Osteoblast (primary cell): ENCODE data around the gene NCOA1. TPM values are rescaled to one million over a fixed set of nuclear protein-coding genes. Genes with fewer than 3 reads are reported as not detected.

Source experiments
- DNase-seq: peaks from one replicate; pipeline ENCODE4 v3.0.0; 2011; ENCODE audit warnings: low spot score, mixed read lengths; ENCODE audit not compliant: insufficient read length; ENCODE audit errors: missing footprints
- H2AFZ ChIP-seq: 2 replicates; pipeline ENCODE4 v1.6.0; 2011; ENCODE audit warnings: mild to moderate bottlenecking, low read length
- H3K27ac ChIP-seq: 2 replicates; pipeline ENCODE4 v1.5.1; 2011; ENCODE audit warnings: mild to moderate bottlenecking, low read depth, low read length, moderate library complexity
- H3K27me3 ChIP-seq: 2 replicates; pipeline ENCODE4 v1.6.0; 2012; ENCODE audit warnings: mild to moderate bottlenecking, control low read depth, inconsistent platforms, low read length, moderate library complexity; ENCODE audit not compliant: insufficient read depth
- H3K36me3 ChIP-seq: 2 replicates; pipeline ENCODE4 v1.5.1; 2011; ENCODE audit warnings: mild to moderate bottlenecking, low read length, control low read depth, moderate library complexity; ENCODE audit not compliant: insufficient read depth
- H3K4me1 ChIP-seq: 2 replicates; pipeline ENCODE4 v1.5.1; 2011; ENCODE audit warnings: mild to moderate bottlenecking, low read length, control low read depth, moderate library complexity; ENCODE audit not compliant: insufficient read depth
- H3K4me2 ChIP-seq: 2 replicates; pipeline ENCODE4 v1.6.0; 2011; ENCODE audit warnings: mild to moderate bottlenecking, low read length; ENCODE audit not compliant: insufficient read depth
- H3K4me3 ChIP-seq: fragments of 200-600 bp; sonication (generic); 3 replicates; pipeline ENCODE4 v1.5.1; 2012; ENCODE audit warnings: mild to moderate bottlenecking, low read length, inconsistent platforms; ENCODE audit not compliant: insufficient read depth
- H3K79me2 ChIP-seq: 2 replicates; pipeline ENCODE4 v1.6.0; 2012; ENCODE audit warnings: mild to moderate bottlenecking, low read length, control low read depth, inconsistent platforms; ENCODE audit not compliant: insufficient read depth
- H3K9me3 ChIP-seq: 2 replicates; pipeline ENCODE4 v1.5.1; 2011; ENCODE audit warnings: low read depth, low read length, control low read depth
- H4K20me1 ChIP-seq: 2 replicates; pipeline ENCODE4 v1.6.0; 2012; ENCODE audit warnings: mild to moderate bottlenecking, low read length, control low read depth; ENCODE audit not compliant: insufficient read depth
- total RNA-seq: library from RNA; depleted of rRNA; stranded (reverse); fragments of >200 nt; gene quantifications from 2 replicates; pipeline ENCODE4 v1.2.3, GENCODE V29; 2012
- TF ChIP-seq, protein P1 (sequence below): IDR thresholded peaks from 2 replicates; pipeline ENCODE4 v1.5.1; 2011; ENCODE audit warnings: mild to moderate bottlenecking, low read depth, low read length, moderate library complexity; ENCODE audit errors: extremely low read depth

NCOA1 gene
- total RNA-seq, 1 donor = 23.2 TPM

DNA sequence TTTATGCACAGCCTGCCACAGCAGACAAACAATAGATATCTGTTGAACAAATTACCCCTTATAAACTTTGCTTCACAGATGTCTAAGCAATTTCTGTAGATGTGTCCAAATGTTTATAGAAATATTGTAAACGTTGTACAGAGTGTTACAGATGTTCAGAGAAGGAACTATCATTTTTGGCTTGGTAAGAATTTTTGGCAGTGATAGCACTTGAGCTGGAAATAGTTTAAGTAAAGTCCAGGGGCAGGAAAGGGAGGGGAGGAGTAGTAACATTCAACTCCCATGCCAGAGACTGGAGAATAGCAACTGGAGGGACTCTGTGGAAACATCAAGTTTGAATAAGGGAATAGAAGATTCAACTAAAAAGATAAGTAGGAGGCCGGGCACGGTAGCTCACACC, 297.8 kb downstream of the NCOA1 start:
- no peak for DNase-seq
- Histone ChIP-seq H2AFZ (no peak overlapping the region), H3K79me2 (peaks cover 5% of the 10 kb centered on the region), H3K4me2 (no peak overlapping the region), H3K4me3 (no peak overlapping the region), H3K4me1 (peaks cover 6% of the 10 kb centered on the region), H3K27ac (no peak overlapping the region), H3K27me3 (no peaks in the 10 kb centered on the region), H3K9me3 (no peaks in the 10 kb centered on the region), H4K20me1 (no peaks in the 10 kb centered on the region), H3K36me3 (peaks cover 3% of the 10 kb centered on the region)
- TF ChIP-seq, protein P1, sequence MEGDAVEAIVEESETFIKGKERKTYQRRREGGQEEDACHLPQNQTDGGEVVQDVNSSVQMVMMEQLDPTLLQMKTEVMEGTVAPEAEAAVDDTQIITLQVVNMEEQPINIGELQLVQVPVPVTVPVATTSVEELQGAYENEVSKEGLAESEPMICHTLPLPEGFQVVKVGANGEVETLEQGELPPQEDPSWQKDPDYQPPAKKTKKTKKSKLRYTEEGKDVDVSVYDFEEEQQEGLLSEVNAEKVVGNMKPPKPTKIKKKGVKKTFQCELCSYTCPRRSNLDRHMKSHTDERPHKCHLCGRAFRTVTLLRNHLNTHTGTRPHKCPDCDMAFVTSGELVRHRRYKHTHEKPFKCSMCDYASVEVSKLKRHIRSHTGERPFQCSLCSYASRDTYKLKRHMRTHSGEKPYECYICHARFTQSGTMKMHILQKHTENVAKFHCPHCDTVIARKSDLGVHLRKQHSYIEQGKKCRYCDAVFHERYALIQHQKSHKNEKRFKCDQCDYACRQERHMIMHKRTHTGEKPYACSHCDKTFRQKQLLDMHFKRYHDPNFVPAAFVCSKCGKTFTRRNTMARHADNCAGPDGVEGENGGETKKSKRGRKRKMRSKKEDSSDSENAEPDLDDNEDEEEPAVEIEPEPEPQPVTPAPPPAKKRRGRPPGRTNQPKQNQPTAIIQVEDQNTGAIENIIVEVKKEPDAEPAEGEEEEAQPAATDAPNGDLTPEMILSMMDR = no peak

DNA sequence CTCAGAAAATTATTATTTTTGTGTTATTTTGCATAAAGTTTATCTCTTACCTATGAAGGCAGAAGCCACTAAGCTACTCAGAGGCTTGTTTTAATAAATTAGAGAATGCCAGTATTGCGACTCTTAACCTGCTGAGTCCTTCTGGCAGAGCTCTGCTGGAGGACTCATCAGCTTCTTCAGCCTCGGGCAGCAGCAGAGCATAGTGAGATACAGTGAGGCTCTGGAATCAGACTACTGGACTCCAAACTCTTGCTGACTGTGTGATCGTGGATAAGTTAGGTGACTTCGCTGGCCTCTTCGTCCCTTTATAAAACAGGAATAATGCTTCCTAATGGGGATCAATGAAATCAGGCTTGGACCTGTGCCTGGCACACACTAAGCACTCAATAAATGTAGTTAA, 300.4 kb downstream of the NCOA1 start:
- DNase-seq = no peak
- TF ChIP-seq, protein P1 = no peak
- H3K27ac ChIP-seq = no peak overlapping the region

DNA sequence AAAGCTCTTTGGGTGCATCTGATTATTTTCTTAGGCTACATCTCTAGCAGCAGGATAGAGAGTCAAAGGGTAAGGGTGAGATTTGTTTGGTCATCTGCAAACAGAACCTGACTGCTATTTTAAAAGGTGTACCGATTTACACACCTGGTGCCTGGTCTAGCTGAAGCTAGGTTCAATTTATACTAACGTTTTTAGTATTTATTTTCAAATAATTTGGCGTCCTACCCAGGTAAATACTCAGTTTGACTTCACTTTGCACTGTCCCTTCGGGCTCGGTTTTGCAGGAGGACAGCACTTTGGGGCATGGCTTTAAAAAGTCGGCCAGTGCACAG, 301.5 kb downstream of the NCOA1 start:
- Histone ChIP-seq H3K4me2 (peak overlapping the region; percentile 82), H4K20me1 (no peaks in the 10 kb centered on the region), H3K27ac (peak overlapping the region; percentile 96), H3K27me3 (no peaks in the 10 kb centered on the region), H3K9me3 (no peaks in the 10 kb centered on the region), H3K4me1 (peaks cover 14% of the 10 kb centered on the region), H3K4me3 (peak overlapping the region; percentile 89), H3K79me2 (peaks cover 42% of the 10 kb centered on the region), H2AFZ (peak overlapping the region; percentile 91), H3K36me3 (peaks cover 8% of the 10 kb centered on the region)
- no peak for DNase-seq
- TF ChIP-seq, protein P1 = no peak

More for the DNA sequence above, 300.4 kb downstream of the NCOA1 start:
- Histone ChIP-seq H3K9me3 (no peaks in the 10 kb centered on the region), H3K4me3 (no peak overlapping the region), H3K36me3 (peaks cover 8% of the 10 kb centered on the region), H3K4me2 (no peak overlapping the region), H2AFZ (no peak overlapping the region), H4K20me1 (no peaks in the 10 kb centered on the region), H3K79me2 (peaks cover 31% of the 10 kb centered on the region), H3K4me1 (peaks cover 14% of the 10 kb centered on the region), H3K27me3 (no peaks in the 10 kb centered on the region)

DNA sequence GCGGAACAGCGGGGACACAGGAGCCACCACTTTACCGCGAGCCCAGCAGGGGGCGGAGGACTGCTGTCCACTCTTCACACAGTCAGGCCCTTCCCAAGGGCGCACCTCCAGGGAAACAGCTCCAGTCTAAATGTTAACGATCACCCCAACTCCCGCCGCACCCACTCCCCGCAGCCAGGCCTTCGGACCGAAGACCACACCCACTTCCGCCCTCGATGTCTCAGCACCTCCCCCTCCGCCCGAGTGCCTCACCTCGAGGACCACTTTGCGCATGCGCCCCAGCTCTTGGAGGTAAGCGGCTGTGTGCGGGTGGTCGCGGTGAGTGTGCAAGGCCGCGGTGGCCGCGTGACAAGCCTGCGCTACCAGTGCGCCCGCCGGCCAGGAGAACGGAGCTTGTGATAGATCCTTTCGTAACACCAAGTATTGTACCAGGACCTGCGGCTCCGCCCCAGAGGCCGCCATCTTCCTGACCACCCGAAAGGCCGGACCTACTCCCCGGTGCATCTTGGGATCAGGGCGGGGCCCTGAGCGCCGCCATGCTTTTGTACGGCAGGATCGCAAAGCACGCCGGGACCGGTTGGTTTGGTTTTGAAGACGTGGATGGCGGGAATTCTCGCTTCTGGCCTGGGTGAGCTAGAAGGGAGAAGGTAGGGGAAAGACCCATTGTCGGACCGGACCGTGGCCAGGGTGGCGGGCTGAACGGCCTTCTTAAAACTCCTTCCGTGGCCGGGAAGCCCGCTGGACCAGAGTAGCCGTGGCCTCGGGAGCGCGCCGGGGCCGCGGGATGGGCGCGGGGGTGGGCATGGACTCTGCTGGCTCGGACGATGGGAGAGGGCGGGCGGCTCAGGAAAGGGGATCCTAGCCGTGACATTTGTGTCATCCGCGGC, 302.1 kb downstream of the NCOA1 start, which contains the start of the genes CENPO and PTRHD1:
Gene CENPO (plus strand): TSS at position 552 of the 887 bp plus-strand sequence. CDS start 495 bp downstream, outside the sequence.
Gene PTRHD1 (minus strand): TSS at position 518 of the 887 bp plus-strand sequence. CDS start 14 bp downstream, at position 504.
- H3K79me2 ChIP-seq = peaks cover 48% of the 10 kb centered on the region
- peak within 1 kb of the TSS; percentile 91 for H2AFZ ChIP-seq

More for the DNA sequence above, 302.1 kb downstream of the NCOA1 start, which contains the start of the genes CENPO and PTRHD1:
- Histone ChIP-seq H3K4me2 (peak within 1 kb of the TSS; percentile 82), H3K27me3 (no peaks in the 10 kb centered on the region), H3K9me3 (no peaks in the 10 kb centered on the region), H4K20me1 (no peaks in the 10 kb centered on the region), H3K27ac (peak within 1 kb of the TSS; percentile 96), H3K4me3 (peak within 1 kb of the TSS; percentile 89), H3K4me1 (peaks cover 14% of the 10 kb centered on the region), H3K36me3 (peaks cover 8% of the 10 kb centered on the region)
- peak; percentile 95 for DNase-seq
- TF ChIP-seq, protein P1 = peak; percentile 66
